PC-3 (cell line): Measurements from ENCODE around the gene MAPK9. TPM values are rescaled to one million over a fixed set of nuclear protein-coding genes. Genes with fewer than 3 reads are reported as not detected.

Experiments
- ATAC-seq: fragments of 200-7000 bp; cut with Tn5 transposase; 2 replicates; pipeline ENCODE4 v1.9.1; 2020; ENCODE audit warnings: mild to moderate bottlenecking, moderate library complexity
- BruUV-seq: library from RNA; stranded (reverse); fragments of 400-500 nt; replicated peaks from 2 replicates; lab custom pipeline; 2021; lab: Mats Ljungman, UMichigan
- CTCF ChIA-PET: fragments of 300-600 bp; sonication (Branson Sonifier 250); formaldehyde crosslinking; loops from one replicate; lab custom pipeline; 2022; ENCODE audit warnings: antibody characterized with exemption; lab: Charles Lee
- POLR2A ChIA-PET: fragments of 300-600 bp; sonication (Branson Sonifier 250); formaldehyde crosslinking; loops from one replicate; lab custom pipeline; 2022; ENCODE audit warnings: antibody characterized with exemption; ENCODE audit not compliant: unreplicated experiment; lab: Charles Lee
- DNase-seq: peaks from one replicate; pipeline ENCODE4 v3.0.0-alpha.2; 2015
- H2AFZ ChIP-seq: fragments of 300-600 bp; sonication (generic); 2 replicates; pipeline ENCODE4 v1.6.0; 2016; ENCODE audit warnings: antibody characterized with exemption, low read length
- H3F3A ChIP-seq: fragments of 300-600 bp; sonication (generic); one replicate; pipeline ENCODE4 v1.6.0; 2017; ENCODE audit warnings: antibody characterized with exemption, low read length, control low read depth, mild to moderate bottlenecking; ENCODE audit not compliant: unreplicated experiment
- H3K27ac ChIP-seq: fragments of 300-600 bp; sonication (generic); 2 replicates; pipeline ENCODE4 v1.5.1; 2016; ENCODE audit warnings: mild to moderate bottlenecking, low read length
- H3K27me3 ChIP-seq: fragments of 300-600 bp; sonication (generic); 2 replicates; pipeline ENCODE4 v1.6.1; 2016; ENCODE audit warnings: low read length, mixed read lengths
- H3K36me3 ChIP-seq: fragments of 300-600 bp; sonication (generic); 2 replicates; pipeline ENCODE4 v1.6.1; 2016; ENCODE audit warnings: low read depth, mixed run types, low read length, mixed read lengths
- H3K4me1 ChIP-seq: fragments of 300-600 bp; sonication (generic); 2 replicates; pipeline ENCODE4 v1.5.1; 2016; ENCODE audit warnings: low read length; ENCODE audit not compliant: insufficient read depth
- H3K4me2 ChIP-seq: fragments of 300-600 bp; sonication (generic); 2 replicates; pipeline ENCODE4 v1.6.0; 2016; ENCODE audit warnings: low read length
- H3K4me3 ChIP-seq: fragments of 300-600 bp; sonication (generic); 2 replicates; pipeline ENCODE4 v1.5.1; 2016; ENCODE audit warnings: mild to moderate bottlenecking, low read length, mixed read lengths
- H3K79me2 ChIP-seq: fragments of 300-600 bp; sonication (generic); 2 replicates; pipeline ENCODE4 v1.6.1; 2017; ENCODE audit warnings: low read length, mixed read lengths
- H3K9ac ChIP-seq: fragments of 300-600 bp; sonication (generic); 2 replicates; pipeline ENCODE4 v1.6.0; 2016; ENCODE audit warnings: mild to moderate bottlenecking, low read length
- H3K9me2 ChIP-seq: fragments of 300-600 bp; sonication (generic); replicated peaks from 2 replicates; pipeline ENCODE4 v1.6.1; 2016; ENCODE audit warnings: mixed run types, low read length, mixed read lengths
- H3K9me3 ChIP-seq: fragments of 300-600 bp; sonication (generic); 2 replicates; pipeline ENCODE4 v1.6.1; 2016; ENCODE audit warnings: low read length, mixed read lengths
- H4K20me1 ChIP-seq: fragments of 300-600 bp; sonication (generic); 2 replicates; pipeline ENCODE4 v1.6.1; 2016; ENCODE audit warnings: low read length, mixed read lengths
- CTCF ChIP-seq: fragments of 300-600 bp; sonication (generic); conservative IDR thresholded peaks from 2 replicates; pipeline ENCODE4 v1.5.1; 2017; ENCODE audit warnings: antibody characterized with exemption, low read depth, mild to moderate bottlenecking, low read length
- EZH2 ChIP-seq: fragments of 300-600 bp; sonication (generic); IDR thresholded peaks from one replicate; pipeline ENCODE4 v1.6.1; 2017; ENCODE audit warnings: antibody characterized with exemption, mild to moderate bottlenecking, low read length; ENCODE audit not compliant: unreplicated experiment
- EZH2phosphoT487 ChIP-seq: fragments of 300-600 bp; sonication (generic); IDR thresholded peaks from 2 replicates; pipeline ENCODE4 v1.6.1; 2018; ENCODE audit warnings: mild to moderate bottlenecking, antibody characterized with exemption, low read length, borderline replicate concordance
- intact Hi-C: fragments of 100-400 bp; cut with micrococcal nuclease; formaldehyde crosslinking; loops from 2 replicates; pipeline ENCODE4 v1.9.0; 2023
- total RNA-seq: library from RNA; depleted of rRNA; stranded (reverse); fragments of >200 nt; gene quantifications from 2 replicates; pipeline ENCODE4 v1.2.3, GENCODE V29; 2014

Gene MAPK9
- total RNA-seq, 1 experiment from 2014 or later, result 26.5 TPM

- Histone ChIP-seq H3K27me3 (no peaks in the 10 kb centered on the region), H4K20me1 (no peaks in the 10 kb centered on the region), H3K9me2 (no peaks in the 10 kb centered on the region), H3K79me2 (no peaks in the 10 kb centered on the region), H3K36me3 (no peaks in the 10 kb centered on the region), H3K9ac (no peak overlapping the region), H3K9me3 (no peaks in the 10 kb centered on the region), H3K4me3 (no peak overlapping the region), H3K4me1 (0 out of 2 replicates have a peak, but pooled peaks cover 5% of the 10 kb centered on the region), H3K27ac (no peak overlapping the region), H3F3A (no peaks in the 10 kb centered on the region), H3K4me2 (no peak overlapping the region), H2AFZ (no peak overlapping the region)
- intact Hi-C loops, result loop anchor here (5.0 to 10.0 kb wide), 2 partner anchors 161 to 186 kb away; no protein-coding TSS in a partner anchor
- ChIA-PET CTCF (no interaction called here), POLR2A (no interaction called here)
- DNase-seq, result no peak
- TF ChIP-seq CTCF (no peak), EZH2phosphoT487 (no peak), EZH2 (no peak)
- no TSS peak for BruUV-seq
- ATAC-seq, result no peak
These were observed 19.3 kb upstream of the MAPK9 start for GRCh38 chr5:180311216-180311615.

GRCh38 chr5:180306796-180307195 is 14.9 kb upstream of the MAPK9 start:
- Histone ChIP-seq H3K36me3 (no peaks in the 10 kb centered on the region), H2AFZ (no peak overlapping the region), H3K27ac (no peak overlapping the region), H3K9me3 (no peaks in the 10 kb centered on the region), H3K4me2 (no peak overlapping the region), H3K9me2 (no peaks in the 10 kb centered on the region), H3K79me2 (no peaks in the 10 kb centered on the region), H3K4me1 (no peaks in the 10 kb centered on the region), H3F3A (no peaks in the 10 kb centered on the region), H3K4me3 (no peak overlapping the region), H3K9ac (no peak overlapping the region), H4K20me1 (no peaks in the 10 kb centered on the region), H3K27me3 (no peaks in the 10 kb centered on the region)
- intact Hi-C loops, result no loop called here
- ATAC-seq (no peak), DNase-seq (no peak)
- ChIA-PET POLR2A (no interaction called here), CTCF (no interaction called here)
- BruUV-seq, result no TSS peak
- no peak for TF ChIP-seq EZH2phosphoT487
- no peak for TF ChIP-seq EZH2
- TF ChIP-seq CTCF, result no peak

GRCh38 chr5:180305481-180305880 is 13.6 kb upstream of the MAPK9 start:
- POLR2A ChIA-PET, result interaction anchor here (0.6 kb wide), 1 partner anchor 165 kb away, joined by 3 read pairs; no protein-coding TSS in a partner anchor
- H3K36me3 ChIP-seq, result no peaks in the 10 kb centered on the region
- no peak overlapping the region for H3K4me2 ChIP-seq
- H3K9ac ChIP-seq, result no peak overlapping the region
- CTCF ChIA-PET, result no interaction called here
- no peaks in the 10 kb centered on the region for H4K20me1 ChIP-seq
- ATAC-seq (no peak), DNase-seq (no peak)
- no peaks in the 10 kb centered on the region for H3K9me2 ChIP-seq
- no peaks in the 10 kb centered on the region for H3K4me1 ChIP-seq
- H3K4me3 ChIP-seq, result no peak overlapping the region
- H3K27me3 ChIP-seq, result no peaks in the 10 kb centered on the region
- no TSS peak for BruUV-seq
- intact Hi-C loops, result no loop called here
- no peaks in the 10 kb centered on the region for H3K79me2 ChIP-seq
- TF ChIP-seq CTCF (no peak), EZH2phosphoT487 (no peak), EZH2 (no peak)
- no peaks in the 10 kb centered on the region for H3F3A ChIP-seq
- no peaks in the 10 kb centered on the region for H3K9me3 ChIP-seq
- H3K27ac ChIP-seq, result no peak overlapping the region
- H2AFZ ChIP-seq, result no peak overlapping the region
